T-helper 1 cell (primary cell): ENCODE results near the gene SORCS2.

Experiments
- DNase-seq, 5 donors: peaks; one replicate each; pipeline ENCODE4 v3.0.0-alpha.2; 2012 to 2020

The SORCS2 gene

GRCh38 chr4:7704625-7705024 lies 512.3 kb downstream of the SORCS2 start:
- no peak for DNase-seq

- no peak for DNase-seq
Measured at GRCh38 chr4:7705062-7705461, 512.7 kb downstream of the SORCS2 start.

DNA sequence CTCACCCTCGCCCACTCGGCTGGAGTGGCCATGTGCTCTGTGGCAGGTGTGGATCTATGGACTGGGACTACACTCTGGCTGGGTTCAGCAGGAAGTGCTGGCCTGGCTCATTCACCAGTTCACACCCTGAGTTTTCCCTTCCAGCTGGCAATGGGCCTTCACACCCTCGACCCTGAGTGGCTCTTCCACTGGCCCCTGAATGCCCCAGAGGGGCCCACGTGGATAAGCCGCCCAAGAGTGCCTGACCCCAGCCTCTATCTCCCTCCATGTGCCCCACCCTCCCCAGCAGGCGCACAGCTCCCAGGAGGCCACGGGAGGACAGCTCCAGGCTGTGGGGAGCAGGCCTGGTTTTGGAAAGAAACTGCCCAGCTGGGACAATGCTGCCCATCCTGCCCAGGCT lies 513.3 kb downstream of the SORCS2 start:
- no peak for DNase-seq

DNA sequence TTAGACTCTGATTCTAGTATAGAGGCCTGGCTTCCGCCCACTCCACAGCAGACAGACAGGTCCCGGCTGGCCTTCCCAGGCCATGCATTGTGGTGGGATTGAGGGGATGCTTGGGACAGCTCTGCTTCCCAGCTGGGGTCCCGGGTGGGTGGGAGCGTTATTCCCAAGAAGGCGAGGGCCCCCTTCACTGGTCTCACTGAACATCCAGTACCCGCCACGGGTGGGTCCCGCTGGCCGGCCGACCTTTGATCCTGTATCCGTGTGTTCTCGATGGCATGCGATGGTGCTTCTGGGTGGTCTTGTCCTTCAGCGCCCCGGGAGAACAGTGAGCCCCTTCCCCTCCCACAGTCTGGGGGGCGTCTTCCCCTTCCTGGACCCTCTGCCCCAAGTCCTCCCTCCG lies 515.9 kb downstream of the SORCS2 start:
- DNase-seq: no peak

DNA sequence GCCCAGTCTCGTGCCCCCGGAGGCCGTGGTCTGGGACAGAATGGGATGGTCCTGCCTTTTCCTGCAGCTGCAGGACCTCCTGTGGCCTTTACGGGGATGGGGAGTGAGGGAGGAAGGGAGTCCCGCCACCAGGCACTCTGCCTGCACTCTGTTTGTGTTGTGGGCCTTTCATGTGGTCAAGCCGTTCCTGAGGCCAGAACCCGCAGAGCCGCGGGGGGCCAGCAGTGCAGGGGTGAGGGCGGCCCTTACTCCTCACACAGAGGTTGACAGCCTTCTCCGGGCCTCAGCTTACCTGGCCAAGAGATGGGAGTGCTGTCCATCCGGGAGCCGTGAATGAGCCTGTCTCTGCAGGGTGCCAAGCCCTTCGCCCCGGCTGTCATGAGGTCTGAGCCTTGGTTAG lies 516.6 kb downstream of the SORCS2 start:
- DNase-seq: no peak

DNA sequence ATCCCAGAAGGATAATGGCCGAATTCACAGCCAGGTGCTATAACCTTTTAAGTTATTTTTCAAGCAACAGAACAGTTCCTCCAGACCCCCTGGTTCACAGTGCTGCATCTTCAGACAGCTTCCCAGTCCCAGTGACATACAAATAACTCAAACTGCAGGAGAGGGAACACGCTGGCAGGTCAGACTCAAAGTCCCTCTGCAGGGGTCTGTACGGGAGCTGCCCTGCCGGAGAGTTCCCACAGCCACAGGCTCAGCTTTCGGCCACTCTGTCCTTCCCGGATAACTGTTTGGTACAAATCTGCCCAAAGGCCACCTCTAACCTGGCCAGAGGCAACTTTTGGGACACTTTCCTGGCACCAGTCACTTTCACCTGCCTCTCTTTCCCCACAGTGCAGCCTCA lies 517.1 kb downstream of the SORCS2 start:
- DNase-seq: no peak

GRCh38 chr4:7710126-7710525 lies 517.8 kb downstream of the SORCS2 start:
- DNase-seq: no peak

- no peak for DNase-seq
Measured at GRCh38 chr4:7710576-7711306, 518.4 kb downstream of the SORCS2 start.

DNA sequence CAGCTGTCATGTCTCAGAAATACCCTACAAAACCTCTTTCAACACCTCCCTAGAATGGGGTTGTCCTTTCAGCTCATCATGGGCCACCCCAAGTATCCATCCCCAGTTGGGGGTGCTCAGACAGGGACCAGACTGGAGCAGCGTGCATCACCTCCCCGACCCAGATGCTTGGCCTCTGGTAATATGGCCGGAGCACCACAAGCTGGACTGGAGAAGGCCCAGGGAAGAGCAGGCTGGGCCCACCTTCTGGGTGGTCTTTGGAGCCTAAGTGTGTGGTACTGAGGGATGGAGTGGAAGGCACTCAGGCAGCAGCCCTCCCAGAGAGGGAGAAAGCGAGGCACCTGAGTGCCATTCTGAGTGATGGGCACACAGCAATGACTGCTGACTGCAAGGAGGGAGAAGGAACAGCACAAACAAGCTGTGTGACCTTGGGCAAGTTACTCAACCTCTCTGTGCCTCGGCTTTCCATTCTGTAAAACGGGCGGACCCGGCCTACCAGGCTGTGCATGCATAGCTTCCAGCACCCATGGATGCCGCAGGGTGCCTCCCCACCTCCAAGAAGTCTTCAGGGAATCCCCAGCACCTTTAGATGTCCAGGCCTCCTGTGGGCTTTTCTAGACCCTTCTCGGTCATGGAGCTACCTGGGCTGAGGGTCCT lies 519.1 kb downstream of the SORCS2 start:
- no peak for DNase-seq

- no peak for DNase-seq
Measured at GRCh38 chr4:7712021-7712671, 519.8 kb downstream of the SORCS2 start.

DNA sequence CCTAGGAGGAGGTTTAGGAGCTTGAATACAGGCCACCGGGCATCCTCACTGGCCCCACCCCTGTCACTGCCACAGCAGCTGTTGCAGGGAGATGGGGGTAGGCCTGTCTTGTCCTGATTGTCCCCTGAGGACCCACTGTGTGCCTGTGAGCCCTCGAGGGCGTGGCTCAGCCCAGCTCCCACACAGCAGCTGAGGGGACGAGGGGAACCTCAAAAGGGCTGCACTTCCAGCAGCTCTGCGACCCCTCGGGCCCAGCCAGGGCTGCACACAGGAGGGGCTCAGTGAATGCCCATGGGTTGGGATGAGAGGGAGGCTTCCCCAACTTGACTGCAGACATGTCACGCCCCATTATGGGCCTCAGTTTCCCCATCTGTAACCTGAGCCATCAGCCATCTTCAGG lies 521.4 kb downstream of the SORCS2 start:
- no peak for DNase-seq

GRCh38 chr4:7714176-7714575 lies 521.8 kb downstream of the SORCS2 start:
- DNase-seq: no peak

DNA sequence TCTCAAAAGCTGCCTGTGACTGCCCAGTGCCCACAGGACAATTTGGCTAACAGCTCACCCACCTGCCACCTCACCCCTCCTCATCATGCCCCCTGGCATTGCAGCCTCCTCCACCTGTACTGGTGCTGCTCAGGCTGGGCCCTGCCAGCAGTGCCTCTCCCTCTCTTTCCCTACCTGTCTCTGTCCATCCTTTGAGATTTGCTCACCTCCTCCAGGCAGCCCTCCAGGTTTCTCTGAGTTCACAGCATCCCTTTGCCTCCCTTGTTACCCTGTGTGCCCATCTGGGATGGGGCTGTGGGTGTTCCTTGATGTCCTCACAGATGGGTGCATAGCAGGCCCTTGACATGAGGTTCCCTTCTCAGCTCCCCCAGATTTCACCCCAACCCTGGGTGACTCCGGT lies 522.4 kb downstream of the SORCS2 start:
- no peak for DNase-seq

- DNase-seq: no peak
Measured at GRCh38 chr4:7715271-7716009, 523.1 kb downstream of the SORCS2 start.

DNA sequence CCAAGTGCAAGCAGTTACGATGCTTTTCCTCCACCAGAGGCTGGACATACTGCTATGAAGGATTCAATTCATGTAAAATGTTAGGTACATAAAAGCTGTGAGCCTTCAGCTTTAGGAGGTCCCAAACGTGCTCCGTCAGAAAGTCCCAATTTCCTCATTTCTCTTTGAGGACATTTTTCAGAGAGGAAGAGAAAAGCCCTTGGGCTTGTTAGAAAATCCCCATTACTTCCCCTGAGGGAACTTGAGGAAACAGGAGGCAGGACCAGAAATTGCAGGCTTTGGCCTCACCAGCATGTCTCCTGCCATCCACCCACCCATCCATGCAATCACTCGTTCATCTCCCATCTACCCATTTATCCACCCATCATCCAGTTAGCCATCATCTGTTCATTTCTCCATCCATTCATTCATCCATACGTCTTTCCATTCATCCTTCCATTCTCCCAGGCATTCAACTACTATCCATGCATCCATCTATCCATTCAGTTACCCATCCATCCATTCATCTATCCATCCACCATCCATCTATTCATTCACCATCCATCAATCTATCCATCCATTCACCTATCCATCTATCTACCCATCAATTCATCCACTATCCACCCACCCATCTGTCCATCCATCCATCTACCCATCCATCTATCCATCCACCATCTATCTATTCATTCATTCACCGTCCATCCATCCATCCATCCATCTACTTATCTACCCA lies 523.8 kb downstream of the SORCS2 start:
- no peak for DNase-seq

DNA sequence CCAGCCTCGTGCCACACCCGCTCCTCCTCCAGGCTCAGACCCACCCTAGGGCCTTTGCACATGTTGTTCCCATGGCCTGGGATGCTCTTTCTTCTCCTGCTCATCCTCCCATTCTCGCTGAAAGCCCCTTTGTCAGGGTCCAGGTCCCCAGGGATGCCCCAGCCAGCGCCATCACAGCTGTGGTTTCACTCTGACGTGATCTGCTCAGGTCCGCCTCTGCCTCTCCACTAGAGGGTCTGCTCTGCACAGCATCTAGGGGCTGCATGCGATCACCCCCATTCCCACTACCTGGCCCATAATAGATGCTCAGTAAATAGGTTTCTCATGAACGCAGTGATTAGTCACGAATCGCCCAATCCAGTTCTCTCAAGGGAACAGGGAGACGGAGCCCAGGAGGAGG lies 524.8 kb downstream of the SORCS2 start:
- DNase-seq: no peak

DNA sequence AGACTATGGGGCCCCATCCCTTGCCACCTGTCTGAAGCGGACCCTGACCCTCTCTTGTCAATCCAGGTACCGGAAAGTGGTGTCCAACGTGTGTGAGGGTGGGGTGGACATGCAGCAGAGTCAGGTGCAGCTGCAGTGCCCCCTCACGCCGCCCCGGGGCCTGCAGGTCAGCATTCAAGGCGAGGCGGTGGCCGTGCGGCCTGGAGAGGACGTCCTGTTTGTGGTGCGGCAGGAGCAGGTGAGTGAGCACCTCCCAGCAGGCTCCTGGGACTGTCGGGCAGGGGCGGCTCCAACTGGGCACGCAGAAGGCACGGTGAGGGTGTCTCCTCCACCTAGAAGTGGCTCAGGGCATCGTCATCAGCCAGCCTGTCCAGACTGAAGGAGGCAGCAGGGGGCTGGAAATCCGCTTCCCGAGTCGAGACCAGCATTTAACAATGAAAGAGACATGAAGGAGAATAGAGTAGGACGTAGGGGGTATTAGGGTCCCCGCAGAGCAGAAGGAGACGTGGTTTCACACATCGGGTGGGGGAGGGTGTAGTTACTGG lies 525.7 kb downstream of the SORCS2 start:
- no peak for DNase-seq

DNA sequence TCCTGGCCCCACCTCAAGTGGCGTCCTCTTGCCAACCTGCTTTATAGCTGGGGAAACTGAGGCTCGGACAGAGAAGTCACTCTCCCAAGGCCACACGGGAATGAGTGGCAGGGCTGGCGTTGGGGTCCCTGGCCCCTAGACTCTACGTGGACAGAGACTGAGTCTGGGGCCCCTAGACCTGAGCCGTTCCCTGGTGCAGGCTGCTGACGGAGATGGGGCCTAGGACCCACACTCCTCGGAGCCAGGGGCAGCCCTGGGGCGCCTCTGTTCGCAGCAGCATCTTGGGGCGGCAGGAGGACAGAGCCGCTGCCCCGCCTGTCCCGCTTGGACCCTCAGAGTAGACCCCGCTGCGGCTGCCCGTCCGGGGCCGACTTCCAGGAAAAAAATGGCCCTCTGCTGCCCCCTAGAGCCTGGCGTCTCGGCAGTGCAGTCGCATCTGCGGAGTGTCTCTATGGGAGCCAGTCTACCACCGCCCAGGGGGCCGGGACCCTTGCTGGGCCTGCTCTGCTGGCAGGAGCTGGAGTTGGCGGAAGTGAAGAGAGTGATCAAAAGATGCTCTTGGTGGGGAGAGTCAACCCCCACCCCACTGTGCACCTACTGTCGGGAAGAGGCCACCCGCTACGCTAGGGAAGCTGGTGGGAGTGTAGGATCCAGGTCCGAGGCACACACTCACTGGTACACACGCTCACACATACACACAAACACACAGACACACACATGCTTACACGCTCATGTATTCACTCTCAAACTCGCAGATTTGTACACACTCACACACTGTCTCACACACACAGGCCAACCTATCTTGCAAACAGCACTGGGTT lies 527.2 kb downstream of the SORCS2 start:
- DNase-seq: peak in 3 of 5 donors; percentile 6 to 44 (median 40)

GRCh38 chr4:7721984-7722551 lies 529.7 kb downstream of the SORCS2 start:
- DNase-seq: no peak

- DNase-seq: no peak
Measured at GRCh38 chr4:7722766-7723387, 530.5 kb downstream of the SORCS2 start.

DNA sequence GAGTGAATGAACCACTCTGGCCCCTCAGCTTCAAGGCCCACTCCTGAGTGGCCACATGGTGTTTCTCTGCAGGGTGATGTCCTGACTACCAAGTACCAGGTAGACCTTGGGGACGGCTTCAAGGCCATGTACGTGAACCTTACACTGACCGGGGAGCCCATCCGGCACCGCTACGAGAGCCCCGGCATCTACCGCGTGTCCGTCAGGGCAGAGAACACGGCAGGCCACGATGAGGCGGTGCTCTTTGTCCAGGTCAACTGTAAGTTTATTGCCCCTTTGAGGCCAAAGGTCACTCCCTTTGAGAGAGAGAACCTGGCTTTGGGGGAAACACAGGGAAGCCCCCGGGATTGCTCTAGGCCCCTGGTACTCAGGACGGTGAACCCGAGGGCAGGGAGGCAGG lies 531.3 kb downstream of the SORCS2 start:
- no peak for DNase-seq
